Stimulated activated CD4-positive, alpha-beta T cell treated with anti-CD3 and anti-CD28 coated beads, Interleukin-1b, Interleukin-23, amount 100 ng/mL, for 48 hours (primary cell): ENCODE measurements around the gene USB1.

ENCODE experiments used
- DNase-seq: peaks from one replicate; pipeline ENCODE4 v3.0.0-alpha.2; 2020

USB1 gene

DNA sequence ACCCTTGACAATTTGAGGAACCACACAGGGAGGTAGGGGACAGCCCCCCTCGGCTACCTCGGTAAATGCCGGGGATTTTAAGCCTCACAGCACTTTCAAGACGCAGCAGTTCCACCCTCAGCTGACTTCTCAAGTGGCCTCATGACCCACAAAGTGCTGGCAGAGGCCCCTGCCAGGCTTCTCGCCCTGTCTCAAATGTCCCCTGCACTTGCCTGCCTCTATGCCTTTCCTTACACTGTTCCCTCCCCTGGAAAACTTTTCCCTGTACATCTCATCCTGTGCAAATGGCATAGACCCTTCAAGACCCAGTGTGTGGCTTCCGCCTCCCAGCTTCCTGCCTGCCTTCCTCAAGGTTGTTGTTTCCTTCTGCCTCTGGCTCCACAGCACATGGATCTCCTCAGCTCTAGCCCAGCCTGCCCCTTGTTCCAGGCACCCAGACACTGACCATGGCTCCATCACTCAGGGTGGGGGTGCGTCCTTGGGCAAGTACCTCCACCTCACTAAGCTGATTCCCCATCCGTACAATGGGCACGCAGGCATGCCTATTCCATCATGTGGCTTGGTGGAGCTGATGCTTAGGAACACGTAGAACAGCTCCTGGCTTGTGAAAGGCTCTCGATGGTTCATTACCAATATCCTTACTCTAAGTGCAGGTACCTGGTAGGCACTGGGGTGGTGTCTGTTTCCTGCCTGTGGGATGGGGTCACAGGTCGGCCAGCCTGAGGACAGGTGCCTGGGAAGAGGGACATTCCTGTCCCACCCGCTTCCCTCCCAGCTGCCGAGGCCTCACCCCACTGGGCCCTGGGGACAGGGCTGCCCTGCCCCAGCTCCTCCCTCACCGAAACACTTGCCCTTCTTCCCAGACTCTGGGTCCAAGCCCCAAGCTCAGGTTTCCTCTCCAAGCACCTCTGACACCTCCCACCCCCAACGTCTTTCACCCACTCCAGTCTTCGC is 48.3 kb downstream of the USB1 start:
- no peak for DNase-seq

DNA sequence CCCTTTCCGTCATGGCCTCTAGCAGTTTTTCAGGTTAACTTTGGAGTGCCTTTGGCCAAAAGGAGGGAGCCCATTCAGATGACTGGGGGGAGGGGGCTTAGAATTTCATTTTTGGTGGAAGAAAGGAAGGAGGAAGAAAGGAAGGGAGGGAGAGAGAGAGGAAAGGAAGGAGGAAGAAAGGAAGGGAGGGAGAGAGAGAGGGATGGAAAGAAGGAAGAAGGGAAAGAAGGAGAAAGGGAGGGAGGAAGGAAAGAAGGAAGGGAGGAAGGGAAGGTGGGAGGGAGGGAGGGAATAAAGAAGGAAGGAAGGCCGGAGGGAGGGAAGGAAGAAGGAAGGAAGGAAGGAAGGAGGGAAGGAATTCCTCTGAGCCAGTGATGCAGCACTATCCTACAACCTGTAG is 50.1 kb downstream of the USB1 start:
- no peak for DNase-seq

DNA sequence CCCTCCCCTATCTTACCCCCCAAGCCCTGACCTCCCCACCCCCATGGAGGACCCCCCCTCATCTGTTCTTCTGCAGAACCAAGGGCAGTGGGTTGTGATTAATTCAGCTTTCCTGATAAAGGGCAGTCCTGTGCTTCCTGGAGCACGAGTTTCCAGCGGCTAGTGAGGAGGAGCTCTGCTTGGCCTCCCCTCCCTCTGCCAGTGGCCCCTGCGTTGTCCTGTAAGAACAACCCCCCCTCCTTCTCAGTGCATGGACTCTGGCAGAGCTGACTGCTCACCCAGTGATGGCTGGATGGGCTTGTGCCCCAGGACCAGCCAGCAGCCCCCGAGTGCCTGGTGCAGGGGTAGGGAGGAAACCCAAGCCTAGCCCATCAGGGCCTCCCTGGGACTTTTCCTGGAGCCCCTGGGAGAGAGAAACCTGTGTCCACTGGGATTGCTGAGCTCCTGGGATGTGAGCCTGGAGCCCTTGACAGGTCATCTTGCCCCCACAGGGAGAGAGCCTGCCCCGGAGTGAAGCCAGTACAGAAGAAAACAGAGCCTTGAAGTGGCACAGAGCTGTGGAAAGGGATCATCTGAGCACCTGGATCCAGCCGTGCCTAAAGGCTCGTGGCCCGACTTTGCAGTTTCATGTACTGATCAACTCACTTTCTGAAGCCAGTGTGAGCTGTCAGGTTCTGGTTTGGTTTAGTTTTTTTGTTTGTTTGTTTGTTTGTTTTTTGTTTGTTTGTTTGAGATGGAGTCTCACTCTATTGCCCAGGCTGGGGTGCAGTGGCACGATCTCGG is 50.8 kb downstream of the USB1 start:
- DNase-seq, result no peak

DNA sequence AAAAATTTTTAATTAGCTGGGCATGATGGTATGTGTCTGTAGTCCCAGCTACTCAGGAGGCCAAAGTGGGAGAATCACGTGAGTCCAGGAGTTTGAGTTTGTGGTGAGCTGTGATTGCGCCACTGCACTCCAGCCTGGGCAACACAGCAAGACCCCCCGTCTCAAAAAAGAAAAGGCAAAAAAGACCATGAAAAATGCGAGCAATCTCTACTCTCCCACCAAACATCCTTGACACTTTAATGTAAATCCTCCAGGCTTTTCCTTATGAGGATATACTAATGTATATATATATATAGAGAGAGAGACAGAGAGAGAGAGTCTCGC is 52.4 kb downstream of the USB1 start:
- no peak for DNase-seq

DNA sequence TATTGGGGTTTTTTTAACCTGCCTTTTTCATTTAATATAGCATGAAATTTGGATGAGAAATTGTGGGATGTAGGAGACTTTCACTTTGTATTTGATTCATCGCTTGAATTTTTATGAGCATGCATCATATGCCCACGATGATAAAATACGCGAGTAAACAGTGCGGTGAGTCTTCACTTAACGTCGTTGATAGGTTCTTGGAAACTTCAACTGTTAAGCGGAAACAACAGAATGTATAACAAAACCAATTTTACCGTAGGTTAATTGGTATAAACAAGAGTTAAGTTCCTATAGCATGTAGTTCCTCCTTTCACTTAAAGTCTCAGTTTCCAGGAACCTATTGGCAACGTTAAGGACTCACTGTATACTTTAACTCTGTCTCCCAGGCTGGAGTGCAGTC is 53.1 kb downstream of the USB1 start:
- DNase-seq, result no peak

DNA sequence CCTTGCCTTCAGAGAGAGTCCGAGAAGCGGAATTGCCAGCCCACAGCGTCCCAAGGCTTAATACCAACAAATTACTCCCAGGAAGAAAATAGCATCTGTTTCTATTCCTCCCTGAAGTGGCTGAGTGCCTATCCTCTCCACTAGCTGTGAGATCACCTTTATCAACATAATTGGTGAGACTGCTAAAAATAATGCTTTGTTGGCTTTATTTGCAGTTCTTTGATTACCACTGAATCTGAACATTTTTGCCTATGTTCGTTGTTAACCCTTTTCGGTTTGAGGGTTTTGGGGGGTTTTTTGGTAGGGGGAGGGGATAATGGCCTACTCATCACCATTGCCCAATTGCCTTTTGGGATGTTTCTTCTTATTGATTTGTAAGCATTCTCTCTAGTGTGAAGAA is 55.4 kb downstream of the USB1 start:
- no peak for DNase-seq

DNA sequence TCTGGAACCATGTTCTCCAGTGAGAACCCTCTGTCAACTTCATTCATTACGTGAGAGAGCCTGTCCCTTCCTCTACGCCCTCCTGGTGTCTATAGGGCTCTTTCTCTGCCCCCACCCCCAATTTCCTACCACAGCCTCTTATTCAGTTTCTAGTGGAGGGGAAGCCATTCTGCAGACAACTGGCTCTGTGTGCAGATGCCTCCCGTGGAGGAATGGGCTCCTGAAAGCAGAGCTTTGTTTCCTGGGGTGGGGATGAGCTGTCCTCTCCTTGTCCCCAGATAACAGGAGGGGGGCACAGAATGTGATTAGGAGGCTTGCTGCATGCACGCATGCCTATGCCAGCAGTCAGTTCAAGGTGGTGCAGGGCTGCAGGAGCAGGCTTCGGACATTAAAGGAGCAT is 55.9 kb downstream of the USB1 start:
- no peak for DNase-seq

DNA sequence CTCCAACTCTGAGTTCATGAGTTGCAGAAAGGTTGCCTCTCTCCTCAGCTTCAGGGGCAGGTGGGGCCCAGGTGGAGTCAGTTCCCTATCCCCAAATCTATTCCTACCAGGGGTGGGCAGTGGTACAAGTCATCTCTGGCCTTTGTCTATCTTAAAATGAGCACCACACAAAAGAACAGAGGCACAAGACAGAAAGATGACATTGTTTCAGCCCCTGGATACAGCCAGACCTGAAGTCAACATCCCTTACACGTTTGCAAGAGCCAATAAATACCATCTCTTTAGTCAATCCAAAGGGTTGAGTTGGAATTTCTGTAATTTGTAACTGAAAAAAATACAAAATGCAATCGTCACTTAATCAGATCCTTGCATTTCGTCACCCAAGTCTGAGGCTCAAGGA is 56.6 kb downstream of the USB1 start:
- DNase-seq, result no peak

DNA sequence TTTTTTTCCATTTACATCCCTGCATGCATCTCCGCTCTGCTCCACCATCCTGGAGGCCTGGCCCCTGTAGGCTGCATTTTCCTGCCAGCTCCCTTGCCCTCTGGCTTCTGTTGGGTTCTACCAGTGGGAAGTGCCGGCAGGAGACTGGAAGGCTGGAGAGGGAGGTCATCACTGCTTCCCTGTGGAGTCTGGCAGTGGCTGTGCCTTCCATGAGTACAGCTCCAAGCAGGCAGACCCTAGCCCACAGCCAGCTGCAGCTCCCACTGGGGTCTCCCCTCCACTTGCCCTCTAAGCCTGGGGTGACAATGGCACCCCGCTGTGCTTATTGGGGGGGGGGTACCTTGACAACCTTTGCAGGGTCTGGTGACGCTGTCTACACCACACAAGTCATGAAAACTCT is 61.6 kb downstream of the USB1 start:
- no peak for DNase-seq

DNA sequence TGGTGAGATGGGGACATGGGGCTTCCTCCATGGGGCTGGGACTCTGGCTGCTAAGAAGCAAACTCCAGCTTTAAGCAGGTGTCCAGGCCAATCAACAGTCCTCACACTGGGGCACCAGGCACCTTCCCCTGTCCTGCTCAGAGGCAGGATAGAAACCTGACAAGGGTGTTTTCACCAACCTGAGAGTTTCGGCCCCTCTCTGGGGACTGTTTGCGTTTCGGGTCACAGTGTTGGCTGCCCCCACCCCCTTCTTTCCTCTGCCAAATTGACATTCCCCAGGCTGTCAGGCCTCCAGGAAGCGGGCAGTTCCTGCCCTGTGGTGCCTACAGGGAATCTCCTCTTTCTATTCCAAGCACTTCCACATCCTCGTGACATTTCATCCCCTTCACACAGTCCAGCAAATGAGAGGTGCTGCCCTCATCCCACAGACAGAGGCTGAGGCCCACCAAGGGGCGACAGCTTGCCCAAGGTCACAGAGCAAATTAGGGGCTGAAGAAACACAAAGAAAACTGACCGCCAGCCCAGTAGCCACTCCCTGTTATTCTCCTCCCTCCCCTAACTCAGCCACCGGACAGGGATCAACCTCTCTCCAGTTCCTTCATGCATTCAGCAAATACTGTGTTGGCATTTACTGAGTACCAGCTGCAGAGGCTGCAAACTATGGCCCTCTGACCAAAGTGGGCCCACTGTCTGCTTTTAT is 62.3 kb downstream of the USB1 start:
- no peak for DNase-seq

DNA sequence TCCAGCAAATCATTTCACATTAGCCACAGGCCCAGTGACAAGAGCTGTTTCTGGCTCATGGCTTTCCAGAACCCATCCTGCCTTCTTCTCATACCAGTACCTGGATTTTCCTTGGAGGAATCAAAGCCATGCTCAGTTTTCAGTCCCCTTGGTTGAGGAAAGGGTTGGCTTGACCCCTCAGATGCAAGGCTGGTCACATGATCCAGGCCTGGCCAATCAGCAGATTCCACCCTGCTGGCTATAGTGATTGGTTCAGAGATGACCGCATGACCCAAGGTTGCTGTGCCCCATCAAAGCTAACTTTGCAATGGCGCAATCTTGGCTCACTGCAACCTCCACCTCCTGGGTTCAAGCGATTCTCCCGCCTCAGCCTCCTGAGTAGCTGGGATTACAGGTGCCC is 69.4 kb downstream of the USB1 start:
- DNase-seq, result no peak
